ENCODE results near the gene DVL2. TPM values are rescaled to one million over a fixed set of nuclear protein-coding genes. Genes with fewer than 3 reads are reported as not detected.
A peak's percentile ranks its signal among the peaks of the same experiment; 100 is the strongest.

The DVL2 gene
- total RNA-seq, 1 experiment from 2014 or later, result 82.9 TPM

- H2BK20ac ChIP-seq (ENCODE audit: low read depth, low read length, poor library complexity, severe bottlenecking), result no peak overlapping the region
- peaks cover 23% of the 10 kb centered on the region; the same call in 1 of the 2 replicates for H3K79me2 ChIP-seq (ENCODE audit: insufficient read depth, low read length)
- no peak overlapping the region for H4K91ac ChIP-seq (ENCODE audit: insufficient read length, low read depth, low read length)
- H3K27ac ChIP-seq (ENCODE audit: insufficient read length, low read depth, low read length), result no peak overlapping the region
- no CpG with 5 or more reads among the region's 4 CpGs for WGBS (ENCODE audit: extremely low coverage, insufficient read length, low lambda C conversion rate)
- H3K27me3 Mint-ChIP-seq (ENCODE audit: low read depth), result no peaks in the 10 kb centered on the region
- no peaks in the 10 kb centered on the region; the same call in 1 of the 2 replicates for H3K4me1 ChIP-seq (ENCODE audit: insufficient read depth, low read length)
- H3K79me1 ChIP-seq (ENCODE audit: insufficient read depth, low read depth, low read length, poor library complexity, severe bottlenecking), result peaks cover 13% of the 10 kb centered on the region
- no peak overlapping the region for H3K56ac ChIP-seq (ENCODE audit: insufficient read length, low read depth, low read length)
- H2BK15ac ChIP-seq (ENCODE audit: low read depth, low read length), result no peak overlapping the region
- no peaks in the 10 kb centered on the region for H3K27me3 ChIP-seq (ENCODE audit: insufficient read depth, low read length)
- no peak overlapping the region for H3K4me2 ChIP-seq (ENCODE audit: insufficient read depth, insufficient read length, low read length)
- peaks cover 6% of the 10 kb centered on the region for H3K23me2 ChIP-seq (ENCODE audit: insufficient read length, low read depth, low read length, poor library complexity, severe bottlenecking)
- H2BK5ac ChIP-seq (ENCODE audit: insufficient read length, low read length), result no peak overlapping the region
- no peak for TF ChIP-seq CTCF (conservative IDR thresholded peaks at IDR 0.05)
- no peak overlapping the region for H4K8ac ChIP-seq (replicated peaks; ENCODE audit: insufficient read length, low read depth, low read length)
- peaks cover 31 to 34% of the 10 kb centered on the region in 2 experiments for H3K4me1 Mint-ChIP-seq
- no peaks in the 10 kb centered on the region for H4K20me1 ChIP-seq (ENCODE audit: control insufficient read depth, insufficient read depth, insufficient read length)
- DNase-seq, result no peak
- no peak overlapping the region for H3K4ac ChIP-seq (ENCODE audit: low read depth, low read length)
- H2AFZ ChIP-seq (ENCODE audit: low read length), result no peak overlapping the region
- peaks cover 21 to 39% (median 34%) of the 10 kb centered on the region in 3 experiments for H3K36me3 Mint-ChIP-seq (ENCODE audit: insufficient read depth in 1 of 3, low read depth in 3 of 3)
- H3K18ac ChIP-seq (ENCODE audit: insufficient read length, low read depth, low read length), result no peak overlapping the region
- no peak overlapping the region for H3K14ac ChIP-seq (ENCODE audit: insufficient read depth, low read length)
- no peak overlapping the region for H2BK12ac ChIP-seq (ENCODE audit: insufficient read length, low read depth, low read length)
- H3K9me3 Mint-ChIP-seq, result no peaks in the 10 kb centered on the region
- H3K23ac ChIP-seq (ENCODE audit: insufficient read length, low read depth, low read length), result no peak overlapping the region
- H3T11ph ChIP-seq (ENCODE audit: low read length), result no peak overlapping the region
- H3K4me3 Mint-ChIP-seq, result peak overlapping the region; percentile 16 to 24; a peak in 3 of 5 replicates
- peak overlapping the region; percentile 16 for H3K9ac ChIP-seq (ENCODE audit: extremely low read depth, insufficient read length, low read length)
- no peak overlapping the region for H4K5ac ChIP-seq (ENCODE audit: insufficient read length, low read depth, low read length)
- H2AK5ac ChIP-seq (ENCODE audit: insufficient read length, low read length), result no peak overlapping the region
- H3K9me3 ChIP-seq (ENCODE audit: control insufficient read depth, low read depth, low read length), result no peaks in the 10 kb centered on the region
- H3K27ac Mint-ChIP-seq, result 0 out of 7 replicates have a peak overlapping the region, but pooled peaks of 1 of the 3 experiments have one; percentile 33
- H2BK120ac ChIP-seq (ENCODE audit: low read depth, low read length, poor library complexity, severe bottlenecking), result no peak overlapping the region
Measured at GRCh38 chr17:7248796-7249195, 14.5 kb upstream of the DVL2 start.

All from H9 (cell line).